C4-2B (cell line): ENCODE data around the gene GJB3.

ENCODE experiments used
- CTCF ChIP-seq: fragments of 450-650 bp; conservative IDR thresholded peaks from 2 replicates; pipeline ENCODE4 v1.5.1; 2017; ENCODE audit warnings: mild to moderate bottlenecking
- ZFX ChIP-seq: fragments of 450-650 bp; IDR thresholded peaks from 2 replicates; pipeline ENCODE4 v1.6.1; 2017

- TF ChIP-seq CTCF (no peak), ZFX (no peak)
Measured at GRCh38 chr1:34827341-34827941, 46.4 kb downstream of the GJB3 start.
